Measurements from ENCODE around the gene EML3. TPM values are rescaled to one million over a fixed set of nuclear protein-coding genes. Genes with fewer than 3 reads are reported as not detected.

EML3 gene
- total and polyA plus RNA-seq, 2 of the 13 experiments (the other 11 are each of a cell fraction or from before 2014, with no cell fraction given), result 10.6 to 12.3 TPM

DNA sequence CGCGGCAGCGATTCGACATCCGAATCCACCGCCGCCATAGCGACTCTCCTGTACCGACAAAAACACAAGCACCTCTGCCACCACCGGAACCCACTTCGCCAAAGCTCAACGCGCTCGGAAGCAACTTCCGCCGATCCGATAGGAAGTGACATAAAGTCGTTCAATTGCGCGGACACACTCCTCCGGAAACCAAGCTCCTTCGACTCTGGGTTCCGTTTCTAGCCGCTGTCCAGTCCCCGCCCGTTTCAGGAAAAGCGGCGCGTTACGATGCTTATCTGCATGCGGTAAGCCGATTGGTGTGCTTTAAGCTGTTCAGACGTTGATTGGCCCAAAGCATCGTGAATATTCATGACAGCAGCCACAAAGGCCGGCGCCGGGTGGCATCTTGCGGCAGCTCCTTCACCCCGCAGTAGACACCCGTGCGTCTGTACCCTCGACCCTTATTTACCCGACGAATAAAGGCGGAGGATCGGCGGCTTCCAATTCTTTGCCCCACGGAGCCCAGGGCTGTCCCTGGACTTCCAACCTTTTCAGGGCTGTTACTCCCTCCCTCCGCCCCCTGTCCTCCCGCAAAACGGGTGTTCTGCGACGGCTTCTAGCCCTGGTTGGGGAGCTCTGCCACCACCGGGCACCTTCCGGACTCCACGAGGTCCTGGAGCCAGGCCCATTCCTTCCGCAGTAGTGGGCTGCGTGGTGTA lies 21.0 kb downstream of the EML3 start, which contains the start of gene TUT1 (continued):
- TF ChIP-seq, protein P1, sequence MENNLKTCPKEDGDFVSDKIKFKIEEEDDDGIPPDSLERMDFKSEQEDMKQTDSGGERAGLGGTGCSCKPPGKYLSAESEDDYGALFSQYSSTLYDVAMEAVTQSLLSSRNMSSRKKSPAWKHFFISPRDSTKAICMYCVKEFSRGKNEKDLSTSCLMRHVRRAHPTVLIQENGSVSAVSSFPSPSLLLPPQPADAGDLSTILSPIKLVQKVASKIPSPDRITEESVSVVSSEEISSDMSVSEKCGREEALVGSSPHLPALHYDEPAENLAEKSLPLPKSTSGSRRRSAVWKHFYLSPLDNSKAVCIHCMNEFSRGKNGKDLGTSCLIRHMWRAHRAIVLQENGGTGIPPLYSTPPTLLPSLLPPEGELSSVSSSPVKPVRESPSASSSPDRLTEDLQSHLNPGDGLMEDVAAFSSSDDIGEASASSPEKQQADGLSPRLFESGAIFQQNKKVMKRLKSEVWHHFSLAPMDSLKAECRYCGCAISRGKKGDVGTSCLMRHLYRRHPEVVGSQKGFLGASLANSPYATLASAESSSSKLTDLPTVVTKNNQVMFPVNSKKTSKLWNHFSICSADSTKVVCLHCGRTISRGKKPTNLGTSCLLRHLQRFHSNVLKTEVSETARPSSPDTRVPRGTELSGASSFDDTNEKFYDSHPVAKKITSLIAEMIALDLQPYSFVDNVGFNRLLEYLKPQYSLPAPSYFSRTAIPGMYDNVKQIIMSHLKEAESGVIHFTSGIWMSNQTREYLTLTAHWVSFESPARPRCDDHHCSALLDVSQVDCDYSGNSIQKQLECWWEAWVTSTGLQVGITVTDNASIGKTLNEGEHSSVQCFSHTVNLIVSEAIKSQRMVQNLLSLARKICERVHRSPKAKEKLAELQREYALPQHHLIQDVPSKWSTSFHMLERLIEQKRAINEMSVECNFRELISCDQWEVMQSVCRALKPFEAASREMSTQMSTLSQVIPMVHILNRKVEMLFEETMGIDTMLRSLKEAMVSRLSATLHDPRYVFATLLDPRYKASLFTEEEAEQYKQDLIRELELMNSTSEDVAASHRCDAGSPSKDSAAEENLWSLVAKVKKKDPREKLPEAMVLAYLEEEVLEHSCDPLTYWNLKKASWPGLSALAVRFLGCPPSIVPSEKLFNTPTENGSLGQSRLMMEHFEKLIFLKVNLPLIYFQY (CRISPR knock-in tag; IDR thresholded peaks at IDR 0.05; ENCODE audit: borderline replicate concordance), result 0 out of 2 replicates have a peak, but pooled peaks have one; percentile 52
- TF ChIP-seq ZNF562 (CRISPR knock-in tag; IDR thresholded peaks at IDR 0.05; ENCODE audit: borderline replicate concordance) (no peak), SAP130 (CRISPR knock-in tag; IDR thresholded peaks at IDR 0.05; ENCODE audit: low read depth) (peak; percentile 98), ZNF746 (CRISPR knock-in tag; IDR thresholded peaks at IDR 0.05) (peak; percentile 63; the same call in 1 of the 2 replicates), ZNF382 (CRISPR knock-in tag; IDR thresholded peaks at IDR 0.05; ENCODE audit: borderline replicate concordance) (no peak), DR1 (CRISPR knock-in tag; IDR thresholded peaks at IDR 0.05) (peak; percentile 98), ELF4 (CRISPR knock-in tag; IDR thresholded peaks at IDR 0.05; ENCODE audit: borderline replicate concordance) (peak; percentile 48; the same call in 1 of the 2 replicates), ZNF431 (CRISPR knock-in tag; IDR thresholded peaks at IDR 0.05; ENCODE audit: borderline replicate concordance, low read depth) (no peak; the same call in 1 of the 2 replicates), ZNF274 (CRISPR knock-in tag; IDR thresholded peaks at IDR 0.05) (peak; percentile 51; the same call in 1 of the 2 replicates), GLI4 (CRISPR knock-in tag; IDR thresholded peaks at IDR 0.05; ENCODE audit: borderline replicate concordance) (no peak; the same call in 1 of the 2 replicates), ZNF10 (CRISPR knock-in tag; IDR thresholded peaks at IDR 0.05; ENCODE audit: borderline replicate concordance, low read depth) (no peak), RBFOX2 (IDR thresholded peaks at IDR 0.05; ENCODE audit: low read depth, low read length) (peak; percentile 63), ZNF672 (CRISPR knock-in tag; IDR thresholded peaks at IDR 0.05) (0 out of 2 replicates have a peak, but pooled peaks have one; percentile 59), NR2F2 (IDR thresholded peaks at IDR 0.05; ENCODE audit: borderline replicate concordance, low read depth) (peak; percentile 33; the same call in 1 of the 2 replicates)
- TF ChIP-seq, protein P2, sequence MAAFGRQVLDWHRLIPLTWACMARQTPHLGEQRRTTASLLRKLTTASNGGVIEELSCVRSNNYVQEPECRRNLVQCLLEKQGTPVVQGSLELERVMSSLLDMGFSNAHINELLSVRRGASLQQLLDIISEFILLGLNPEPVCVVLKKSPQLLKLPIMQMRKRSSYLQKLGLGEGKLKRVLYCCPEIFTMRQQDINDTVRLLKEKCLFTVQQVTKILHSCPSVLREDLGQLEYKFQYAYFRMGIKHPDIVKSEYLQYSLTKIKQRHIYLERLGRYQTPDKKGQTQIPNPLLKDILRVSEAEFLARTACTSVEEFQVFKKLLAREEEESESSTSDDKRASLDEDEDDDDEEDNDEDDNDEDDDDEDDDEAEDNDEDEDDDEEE (CRISPR knock-in tag; IDR thresholded peaks at IDR 0.05), result peak; percentile 22; the same call in 1 of the 2 replicates
- TF ChIP-seq, protein P3, sequence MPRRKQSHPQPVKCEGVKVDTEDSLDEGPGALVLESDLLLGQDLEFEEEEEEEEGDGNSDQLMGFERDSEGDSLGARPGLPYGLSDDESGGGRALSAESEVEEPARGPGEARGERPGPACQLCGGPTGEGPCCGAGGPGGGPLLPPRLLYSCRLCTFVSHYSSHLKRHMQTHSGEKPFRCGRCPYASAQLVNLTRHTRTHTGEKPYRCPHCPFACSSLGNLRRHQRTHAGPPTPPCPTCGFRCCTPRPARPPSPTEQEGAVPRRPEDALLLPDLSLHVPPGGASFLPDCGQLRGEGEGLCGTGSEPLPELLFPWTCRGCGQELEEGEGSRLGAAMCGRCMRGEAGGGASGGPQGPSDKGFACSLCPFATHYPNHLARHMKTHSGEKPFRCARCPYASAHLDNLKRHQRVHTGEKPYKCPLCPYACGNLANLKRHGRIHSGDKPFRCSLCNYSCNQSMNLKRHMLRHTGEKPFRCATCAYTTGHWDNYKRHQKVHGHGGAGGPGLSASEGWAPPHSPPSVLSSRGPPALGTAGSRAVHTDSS (CRISPR knock-in tag; conservative IDR thresholded peaks at IDR 0.05), result no peak
- TF ChIP-seq, protein P4, sequence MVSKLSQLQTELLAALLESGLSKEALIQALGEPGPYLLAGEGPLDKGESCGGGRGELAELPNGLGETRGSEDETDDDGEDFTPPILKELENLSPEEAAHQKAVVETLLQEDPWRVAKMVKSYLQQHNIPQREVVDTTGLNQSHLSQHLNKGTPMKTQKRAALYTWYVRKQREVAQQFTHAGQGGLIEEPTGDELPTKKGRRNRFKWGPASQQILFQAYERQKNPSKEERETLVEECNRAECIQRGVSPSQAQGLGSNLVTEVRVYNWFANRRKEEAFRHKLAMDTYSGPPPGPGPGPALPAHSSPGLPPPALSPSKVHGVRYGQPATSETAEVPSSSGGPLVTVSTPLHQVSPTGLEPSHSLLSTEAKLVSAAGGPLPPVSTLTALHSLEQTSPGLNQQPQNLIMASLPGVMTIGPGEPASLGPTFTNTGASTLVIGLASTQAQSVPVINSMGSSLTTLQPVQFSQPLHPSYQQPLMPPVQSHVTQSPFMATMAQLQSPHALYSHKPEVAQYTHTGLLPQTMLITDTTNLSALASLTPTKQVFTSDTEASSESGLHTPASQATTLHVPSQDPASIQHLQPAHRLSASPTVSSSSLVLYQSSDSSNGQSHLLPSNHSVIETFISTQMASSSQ (IDR thresholded peaks at IDR 0.05; ENCODE audit: low read depth), result no peak
- TF ChIP-seq, protein P4 (CRISPR knock-in tag; IDR thresholded peaks at IDR 0.05; ENCODE audit: borderline replicate concordance), result peak; percentile 86; the same call in 1 of the 2 replicates

Data from HepG2 (cell line).